IPS-NIHi7 (cell line): Measurements from ENCODE around the gene CXorf65.

ENCODE experiments used
- DNase-seq: peaks from one replicate; pipeline ENCODE4 v3.0.0; 2012; ENCODE audit warnings: mixed read lengths; ENCODE audit errors: extremely low spot score

Gene CXorf65

GRCh38 chrX:71067712-71068043 is 38.9 kb downstream of the CXorf65 start:
- no peak for DNase-seq

DNA sequence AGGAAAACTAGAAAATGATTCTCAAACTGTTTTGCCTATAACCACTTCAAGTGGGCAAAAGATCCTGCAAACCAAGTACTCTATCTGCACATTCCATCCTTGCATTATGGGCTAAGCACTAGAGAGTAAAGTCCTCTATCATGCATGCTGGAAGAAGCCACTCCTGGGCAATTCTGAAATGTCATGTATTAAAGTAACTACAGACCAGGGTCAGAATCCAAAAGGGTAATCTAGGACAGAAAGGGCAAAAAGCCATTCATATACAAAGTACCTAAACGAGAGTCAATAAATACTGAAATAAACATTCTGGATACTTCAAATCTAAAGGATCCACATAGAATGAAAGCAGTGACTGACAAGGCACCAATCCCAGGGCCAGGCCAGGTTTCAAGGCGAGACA is 39.5 kb downstream of the CXorf65 start:
- DNase-seq, result no peak

DNA sequence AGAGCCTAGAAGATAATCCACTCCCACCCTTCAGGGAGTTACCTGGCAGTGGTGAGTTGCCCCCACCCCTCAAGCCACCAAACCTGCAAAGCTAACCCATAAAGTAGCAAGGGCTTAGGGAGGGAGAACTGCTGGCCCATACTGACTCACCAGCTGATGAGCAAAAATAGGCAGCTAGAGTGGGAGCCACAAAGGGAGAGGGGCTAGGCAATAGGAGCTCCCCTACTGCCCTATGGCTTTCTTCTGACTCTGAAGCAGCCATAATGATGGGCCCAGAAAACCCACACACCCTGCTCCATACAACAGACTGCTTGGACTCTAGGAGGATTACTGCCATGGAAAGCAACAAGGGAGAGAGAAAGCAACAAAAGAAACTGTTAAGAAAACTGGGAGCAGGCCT is 46.4 kb downstream of the CXorf65 start:
- no peak for DNase-seq

- no peak for DNase-seq
Observed at GRCh38 chrX:71057848-71058530, 48.6 kb downstream of the CXorf65 start.

- DNase-seq, result no peak
Observed at GRCh38 chrX:71056867-71057266, 49.7 kb downstream of the CXorf65 start.
